SU-DHL-6 (cell line): ENCODE data around the gene TXNDC11.

ENCODE experiments used
- H2AFZ ChIP-seq: fragments of 200-600 bp; sonication (generic); 2 replicates; pipeline ENCODE4 v1.6.1; 2014; ENCODE audit warnings: low read depth, mild to moderate bottlenecking, moderate library complexity, mixed read lengths, antibody characterized with exemption, low read length; ENCODE audit not compliant: severe bottlenecking
- H3F3A ChIP-seq: fragments of 200-600 bp; shearing (Covaris generic); 2 replicates; pipeline ENCODE4 v1.6.0; 2016; ENCODE audit warnings: antibody characterized with exemption, mild to moderate bottlenecking; ENCODE audit not compliant: insufficient read depth
- H3K27ac ChIP-seq: fragments of 200-600 bp; sonication (generic); 2 replicates; pipeline ENCODE4 v1.5.1; 2016; ENCODE audit warnings: low read depth, mild to moderate bottlenecking, low read length, moderate library complexity, mixed read lengths
- H3K27me3 ChIP-seq: fragments of 200-600 bp; sonication (generic), shearing (Covaris generic); 2 replicates; pipeline ENCODE4 v1.6.0; 2014; ENCODE audit warnings: mild to moderate bottlenecking, low read length
- H3K36me3 ChIP-seq: fragments of 200-600 bp; sonication (generic); 2 replicates; pipeline ENCODE4 v1.6.1; 2014; ENCODE audit warnings: mild to moderate bottlenecking, low read length, mixed read lengths
- H3K4me2 ChIP-seq: fragments of 300-600, 200-600 bp; shearing (Covaris generic), sonication (generic); 2 replicates; pipeline ENCODE4 v1.6.0; 2014; ENCODE audit warnings: low read length, low read depth, mild to moderate bottlenecking; ENCODE audit not compliant: poor library complexity, severe bottlenecking
- H3K4me3 ChIP-seq: fragments of 200-600 bp; sonication (generic); 2 replicates; pipeline ENCODE4 v1.5.1; 2014; ENCODE audit warnings: antibody characterized with exemption, low read length, mild to moderate bottlenecking, mixed read lengths; ENCODE audit not compliant: insufficient read depth, poor library complexity, severe bottlenecking
- H3K79me2 ChIP-seq: fragments of 200-600 bp; sonication (generic); 2 replicates; pipeline ENCODE4 v1.6.1; 2014; ENCODE audit warnings: mild to moderate bottlenecking, low read length, moderate library complexity; ENCODE audit not compliant: insufficient read depth
- H3K9ac ChIP-seq: fragments of 200-600 bp; sonication (generic); 2 replicates; pipeline ENCODE4 v1.7.0; 2014; ENCODE audit warnings: mild to moderate bottlenecking, low read length
- H3K9me2 ChIP-seq: fragments of 200-600 bp; sonication (generic); replicated peaks from 2 replicates; pipeline ENCODE4 v1.6.1; 2014; ENCODE audit warnings: low read length; ENCODE audit not compliant: insufficient read depth
- H3K9me3 ChIP-seq: fragments of 200-600 bp; sonication (generic); 2 replicates; pipeline ENCODE4 v1.6.1; 2014; ENCODE audit warnings: low read length, mixed read lengths; ENCODE audit not compliant: insufficient read depth
- H4K20me1 ChIP-seq: fragments of 200-600 bp; sonication (generic); 2 replicates; pipeline ENCODE4 v1.6.1; 2014; ENCODE audit warnings: low read depth, mild to moderate bottlenecking, antibody characterized with exemption, low read length, moderate library complexity, mixed read lengths
- CTCF ChIP-seq: fragments of 200-600 bp; sonication (generic); IDR thresholded peaks from one replicate; pipeline ENCODE4 v1.5.1; 2017; ENCODE audit warnings: antibody characterized with exemption, mild to moderate bottlenecking, low read length, moderate library complexity; ENCODE audit not compliant: insufficient read depth, poor library complexity, severe bottlenecking
- EZH2phosphoT487 ChIP-seq: fragments of 200-600 bp; sonication (generic), shearing (Covaris generic); conservative IDR thresholded peaks from 2 replicates; pipeline ENCODE4 v1.6.1; 2018; ENCODE audit warnings: mild to moderate bottlenecking, antibody characterized with exemption, low read length, moderate library complexity, mixed read lengths

The TXNDC11 gene

GRCh38 chr16:11735787-11736186 lies 6.9 kb downstream of the TXNDC11 start:
- H3K9me2 ChIP-seq = no peaks in the 10 kb centered on the region
- H3K27me3 ChIP-seq = no peaks in the 10 kb centered on the region
- no peak overlapping the region for H3K4me3 ChIP-seq
- no peak overlapping the region for H2AFZ ChIP-seq
- peaks cover 84% of the 10 kb centered on the region for H3K79me2 ChIP-seq
- H3F3A ChIP-seq = peaks cover 25% of the 10 kb centered on the region; the same call in 1 of the 2 replicates
- peak overlapping the region; percentile 71 for H3K4me2 ChIP-seq
- peaks cover 34% of the 10 kb centered on the region for H3K36me3 ChIP-seq
- peak overlapping the region; percentile 88 for H3K27ac ChIP-seq
- H3K9me3 ChIP-seq = no peaks in the 10 kb centered on the region
- TF ChIP-seq CTCF (no peak), EZH2phosphoT487 (no peak)
- H4K20me1 ChIP-seq = no peaks in the 10 kb centered on the region
- H3K9ac ChIP-seq = no peak overlapping the region

GRCh38 chr16:11734653-11735043 lies 8.0 kb downstream of the TXNDC11 start:
- Histone ChIP-seq H3F3A (peaks cover 26% of the 10 kb centered on the region; the same call in 1 of the 2 replicates), H3K79me2 (peaks cover 79% of the 10 kb centered on the region), H3K4me2 (peak overlapping the region; percentile 71), H3K27me3 (no peaks in the 10 kb centered on the region), H3K9ac (peak overlapping the region; percentile 31), H3K9me3 (no peaks in the 10 kb centered on the region), H3K9me2 (no peaks in the 10 kb centered on the region), H3K27ac (peak overlapping the region; percentile 88), H4K20me1 (no peaks in the 10 kb centered on the region), H3K4me3 (no peak overlapping the region), H2AFZ (no peak overlapping the region), H3K36me3 (peaks cover 36% of the 10 kb centered on the region)
- TF ChIP-seq EZH2phosphoT487 (no peak), CTCF (no peak)

- peaks cover 26% of the 10 kb centered on the region; the same call in 1 of the 2 replicates for H3F3A ChIP-seq
- no peaks in the 10 kb centered on the region for H4K20me1 ChIP-seq
Observed at GRCh38 chr16:11734025-11734652, 8.5 kb downstream of the TXNDC11 start.

More at GRCh38 chr16:11734025-11734652, 8.5 kb downstream of the TXNDC11 start:
- H3K27ac ChIP-seq = peak overlapping the region; percentile 88
- no peaks in the 10 kb centered on the region for H3K9me3 ChIP-seq
- no peak for TF ChIP-seq CTCF
- no peak for TF ChIP-seq EZH2phosphoT487
- H3K27me3 ChIP-seq = no peaks in the 10 kb centered on the region
- peaks cover 42% of the 10 kb centered on the region for H3K36me3 ChIP-seq
- no peaks in the 10 kb centered on the region for H3K9me2 ChIP-seq
- peak overlapping the region; percentile 31 for H3K9ac ChIP-seq
- peak overlapping the region; percentile 27 for H3K4me3 ChIP-seq
- no peak overlapping the region for H2AFZ ChIP-seq
- peak overlapping the region; percentile 71 for H3K4me2 ChIP-seq
- peaks cover 78% of the 10 kb centered on the region for H3K79me2 ChIP-seq
